ENCODE measurements around the gene MAP1B. TPM values are rescaled to one million over a fixed set of nuclear protein-coding genes. Genes with fewer than 3 reads are reported as not detected.

The MAP1B gene
- total RNA-seq, 1 experiment from 2014 or later, result 8.9 TPM

DNA sequence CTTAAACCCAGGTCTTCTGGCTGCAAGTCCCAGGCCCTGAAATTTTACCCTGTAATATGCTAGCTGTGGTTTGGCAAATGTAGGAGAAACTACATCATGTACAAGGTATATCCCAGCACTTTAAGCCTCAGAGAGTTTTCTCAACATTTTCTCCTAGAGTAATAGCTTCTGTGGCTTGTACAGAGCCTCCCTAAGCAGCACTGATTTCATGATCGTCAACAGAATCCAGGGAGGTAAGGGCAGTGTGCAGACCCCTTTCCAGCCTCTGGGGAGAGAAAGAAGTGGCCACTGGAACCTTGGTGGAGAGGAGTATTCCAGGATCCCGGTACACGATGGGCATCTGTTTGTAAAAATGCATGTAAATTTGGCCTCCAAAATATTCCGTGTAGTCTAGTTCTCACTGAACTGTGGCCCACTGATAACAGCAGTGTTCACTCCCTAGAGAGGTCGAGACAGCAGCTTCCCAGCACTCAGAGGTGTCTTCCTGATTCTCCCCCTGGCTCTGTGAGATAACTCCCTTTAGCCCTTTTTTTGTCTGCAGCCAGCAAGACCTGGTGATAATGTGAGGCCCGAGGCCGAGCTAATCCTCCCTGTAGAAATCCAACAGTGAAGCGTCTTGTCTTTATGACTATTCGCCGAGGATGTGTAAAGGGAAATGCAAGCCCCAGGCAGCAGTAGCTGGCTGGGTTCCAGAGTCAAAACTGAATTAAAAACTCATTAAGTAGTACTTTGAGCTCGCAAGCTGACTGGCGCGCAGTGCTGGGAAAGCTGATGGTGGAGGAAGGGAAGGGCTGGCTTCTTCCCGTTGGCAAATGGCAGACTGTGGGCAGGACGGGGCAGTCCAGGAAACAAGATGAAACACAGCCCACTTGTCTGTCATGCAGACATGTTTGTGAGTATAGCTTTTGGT, 59.0 kb downstream of the MAP1B start:
- intact Hi-C loops (cut with micrococcal nuclease), result no loop called here
- H3K79me2 ChIP-seq (ENCODE audit: insufficient read depth, low read length), result no peaks in the 10 kb centered on the region
- no TSS peak for BruUV-seq (replicated peaks)
- H3K4me1 ChIP-seq (ENCODE audit: control insufficient read depth in 1 of 2, insufficient read depth in 2 of 2, low read length in 2 of 2), result no peaks in the 10 kb centered on the region
- no peaks in the 10 kb centered on the region for H3K9me2 ChIP-seq (ENCODE audit: insufficient read depth)
- no peaks in the 10 kb centered on the region for H3K27me3 ChIP-seq (ENCODE audit: insufficient read depth, low read length)
- POLR2A ChIA-PET, result no interaction called here
- DNase-seq (ENCODE audit: low read depth, low spot score) (no peak), ATAC-seq (no peak)
- no peak overlapping the region for H3K4me3 ChIP-seq (replicated peaks in 1 of 2; ENCODE audit: low read depth in 1 of 2, low read length in 2 of 2)
- no peak overlapping the region for H3K4me2 ChIP-seq (ENCODE audit: low read length)
- no peaks in the 10 kb centered on the region for H4K20me1 ChIP-seq (ENCODE audit: insufficient read depth)
- no peaks in the 10 kb centered on the region for H3K9me3 ChIP-seq (ENCODE audit: control insufficient read depth in 1 of 2, insufficient read depth in 1 of 2, low read depth in 1 of 2, low read length in 2 of 2)
- TF ChIP-seq, protein P1, sequence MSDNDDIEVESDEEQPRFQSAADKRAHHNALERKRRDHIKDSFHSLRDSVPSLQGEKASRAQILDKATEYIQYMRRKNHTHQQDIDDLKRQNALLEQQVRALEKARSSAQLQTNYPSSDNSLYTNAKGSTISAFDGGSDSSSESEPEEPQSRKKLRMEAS (IDR thresholded peaks at IDR 0.05), result no peak
- TF ChIP-seq, protein P2, sequence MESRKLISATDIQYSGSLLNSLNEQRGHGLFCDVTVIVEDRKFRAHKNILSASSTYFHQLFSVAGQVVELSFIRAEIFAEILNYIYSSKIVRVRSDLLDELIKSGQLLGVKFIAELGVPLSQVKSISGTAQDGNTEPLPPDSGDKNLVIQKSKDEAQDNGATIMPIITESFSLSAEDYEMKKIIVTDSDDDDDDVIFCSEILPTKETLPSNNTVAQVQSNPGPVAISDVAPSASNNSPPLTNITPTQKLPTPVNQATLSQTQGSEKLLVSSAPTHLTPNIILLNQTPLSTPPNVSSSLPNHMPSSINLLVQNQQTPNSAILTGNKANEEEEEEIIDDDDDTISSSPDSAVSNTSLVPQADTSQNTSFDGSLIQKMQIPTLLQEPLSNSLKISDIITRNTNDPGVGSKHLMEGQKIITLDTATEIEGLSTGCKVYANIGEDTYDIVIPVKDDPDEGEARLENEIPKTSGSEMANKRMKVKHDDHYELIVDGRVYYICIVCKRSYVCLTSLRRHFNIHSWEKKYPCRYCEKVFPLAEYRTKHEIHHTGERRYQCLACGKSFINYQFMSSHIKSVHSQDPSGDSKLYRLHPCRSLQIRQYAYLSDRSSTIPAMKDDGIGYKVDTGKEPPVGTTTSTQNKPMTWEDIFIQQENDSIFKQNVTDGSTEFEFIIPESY (IDR thresholded peaks at IDR 0.05; ENCODE audit: extremely low read depth, insufficient replicate concordance, low read length), result no peak
- TF ChIP-seq SRF (IDR thresholded peaks at IDR 0.05; ENCODE audit: low read depth) (no peak), EZH2 (IDR thresholded peaks at IDR 0.05) (no peak), SP1 (IDR thresholded peaks at IDR 0.05; ENCODE audit: low read depth) (no peak), CEBPB (IDR thresholded peaks at IDR 0.05; ENCODE audit: low read depth) (no peak), CBX3 (IDR thresholded peaks at IDR 0.05; ENCODE audit: low read depth) (no peak), ZFX (IDR thresholded peaks at IDR 0.05) (no peak), JUND (IDR thresholded peaks at IDR 0.05) (no peak)
- TF ChIP-seq, protein P3, sequence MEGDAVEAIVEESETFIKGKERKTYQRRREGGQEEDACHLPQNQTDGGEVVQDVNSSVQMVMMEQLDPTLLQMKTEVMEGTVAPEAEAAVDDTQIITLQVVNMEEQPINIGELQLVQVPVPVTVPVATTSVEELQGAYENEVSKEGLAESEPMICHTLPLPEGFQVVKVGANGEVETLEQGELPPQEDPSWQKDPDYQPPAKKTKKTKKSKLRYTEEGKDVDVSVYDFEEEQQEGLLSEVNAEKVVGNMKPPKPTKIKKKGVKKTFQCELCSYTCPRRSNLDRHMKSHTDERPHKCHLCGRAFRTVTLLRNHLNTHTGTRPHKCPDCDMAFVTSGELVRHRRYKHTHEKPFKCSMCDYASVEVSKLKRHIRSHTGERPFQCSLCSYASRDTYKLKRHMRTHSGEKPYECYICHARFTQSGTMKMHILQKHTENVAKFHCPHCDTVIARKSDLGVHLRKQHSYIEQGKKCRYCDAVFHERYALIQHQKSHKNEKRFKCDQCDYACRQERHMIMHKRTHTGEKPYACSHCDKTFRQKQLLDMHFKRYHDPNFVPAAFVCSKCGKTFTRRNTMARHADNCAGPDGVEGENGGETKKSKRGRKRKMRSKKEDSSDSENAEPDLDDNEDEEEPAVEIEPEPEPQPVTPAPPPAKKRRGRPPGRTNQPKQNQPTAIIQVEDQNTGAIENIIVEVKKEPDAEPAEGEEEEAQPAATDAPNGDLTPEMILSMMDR (IDR thresholded peaks at IDR 0.05 in 2 of 3, conservative IDR thresholded peaks at IDR 0.05 in 1 of 3; ENCODE audit: borderline replicate concordance in 1 of 3, insufficient read depth in 1 of 3, low read depth in 2 of 3, low read length in 2 of 3), result no peak
- TF ChIP-seq, protein P4, sequence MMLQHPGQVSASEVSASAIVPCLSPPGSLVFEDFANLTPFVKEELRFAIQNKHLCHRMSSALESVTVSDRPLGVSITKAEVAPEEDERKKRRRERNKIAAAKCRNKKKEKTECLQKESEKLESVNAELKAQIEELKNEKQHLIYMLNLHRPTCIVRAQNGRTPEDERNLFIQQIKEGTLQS (IDR thresholded peaks at IDR 0.05), result no peak
- RAD21 ChIA-PET (ENCODE audit: low non-redundant PET in 1 of 2, low total read pairs in 2 of 2, uncharacterized antibody in 2 of 2, unreplicated experiment in 2 of 2), result no interaction called here
- H3K27ac ChIP-seq (ENCODE audit: low read depth, low read length), result no peak overlapping the region
- CTCF ChIA-PET, result no interaction called here
- no peaks in the 10 kb centered on the region for H3K36me3 ChIP-seq (ENCODE audit: control insufficient read depth in 1 of 2, insufficient read depth in 2 of 2, low read length in 2 of 2)
- no peak overlapping the region for H3K9ac ChIP-seq (ENCODE audit: low read length)
- no peak overlapping the region for H2AFZ ChIP-seq (ENCODE audit: low read depth, low read length, poor library complexity, severe bottlenecking)
